GM20431 (cell line): Measurements from ENCODE around the gene NDUFA6.

Experiments
- in situ Hi-C: fragments of 300-500 bp; cut with MseI, MboI; formaldehyde crosslinking; loops from one replicate; pipeline ENCODE4 v1.15.0; 2020; ENCODE audit warnings: low sequenced_read_pairs; ENCODE audit not compliant: unreplicated experiment

The NDUFA6 gene

DNA sequence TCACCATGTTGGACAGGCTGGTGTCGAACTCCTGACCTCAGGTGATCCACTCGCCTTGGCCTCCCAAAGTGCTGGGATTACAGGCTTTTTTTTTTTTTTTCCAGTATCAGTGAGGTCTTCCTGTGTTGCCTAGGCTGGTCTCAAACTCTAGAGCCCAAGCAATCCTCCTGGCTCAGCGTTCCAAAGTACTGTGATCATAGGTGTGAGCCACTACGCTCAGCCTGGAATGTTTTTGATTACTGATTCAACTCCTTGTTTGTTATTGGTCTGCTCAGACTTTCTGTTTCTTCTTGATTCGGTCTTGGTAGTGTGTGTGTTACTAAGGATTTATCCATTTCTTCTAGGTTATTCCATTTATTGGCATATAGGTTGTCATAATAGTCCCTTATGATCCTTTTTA is 51.3 kb downstream of the NDUFA6 start:
- in situ Hi-C loops: no loop called here
